K562 (cell line): Measurements from ENCODE around the gene ADM5. TPM values are rescaled to one million over a fixed set of nuclear protein-coding genes. Genes with fewer than 3 reads are reported as not detected.

Experiments used
- ELF4 ChIP-seq: fragments of 450-650 bp; formaldehyde crosslinking; IDR thresholded peaks from 2 replicates; pipeline ENCODE4 v1.4.0; 2022; ENCODE audit warnings: missing genetic modification characterization
- HMG20A ChIP-seq: fragments of 450-650 bp; formaldehyde crosslinking; conservative IDR thresholded peaks from 2 replicates; pipeline ENCODE4 v1.4.0; 2020; ENCODE audit warnings: mild to moderate bottlenecking, mixed read lengths
- KDM4B ChIP-seq, 2 experiments: fragments of 450-650 bp in 1 of 2; sonication (generic) in 1 of 2; IDR thresholded peaks; 2 replicates each; pipeline ENCODE4 v1.6.1; 2016 to 2017; ENCODE audit warnings: borderline replicate concordance in 2 of 2, antibody characterized with exemption in 1 of 2, low read depth in 1 of 2, mild to moderate bottlenecking in 1 of 2
- KLF13 ChIP-seq: fragments of 450-650 bp; IDR thresholded peaks from 2 replicates; pipeline ENCODE4 v1.6.1; 2016; ENCODE audit warnings: missing genetic modification characterization, low read depth, mild to moderate bottlenecking, missing compliant biosample characterization, moderate library complexity, borderline replicate concordance
- MCM2 ChIP-seq: fragments of 450-650 bp; IDR thresholded peaks from 2 replicates; pipeline ENCODE4 v1.6.1; 2017; ENCODE audit warnings: low read depth, mild to moderate bottlenecking
- NFE2 ChIP-seq: IDR thresholded peaks from 2 replicates; pipeline ENCODE4 v1.6.1; 2014; ENCODE audit warnings: antibody characterized with exemption, low read depth
- ZNF12 ChIP-seq: sonication (generic); formaldehyde crosslinking; IDR thresholded peaks from 2 replicates; pipeline ENCODE4 v1.4.0; 2020; ENCODE audit warnings: mild to moderate bottlenecking, missing genetic modification reagents
- ZNF175 ChIP-seq: fragments of 200-800 bp; sonication (Bioruptor generic); IDR thresholded peaks from 2 replicates; pipeline ENCODE4 v1.6.1; 2016; ENCODE audit warnings: low read depth, mild to moderate bottlenecking, missing genetic modification characterization, missing compliant biosample characterization
- polyA plus RNA-seq, 8 experiments: library from polyadenylated mRNA; depleted of rRNA in 4 of 8; stranded (reverse) in 5 of 8; unstranded in 3 of 8; fragments of >200 nt; fragmentation: Nextera tagmentation in 2 of 8; fragmentation: Illumina TruSeq in 1 of 8; extraction: Ambion mirVana in 2 of 8; extraction: Trizol in 1 of 8; gene quantifications; 2 replicates each; pipeline versions ENCODE4 v1.2.1 to v1.2.3, GENCODE V29; 2011 to 2014; ENCODE audit warnings: inconsistent platforms in 1 of 8, missing spikeins in 1 of 8
- total RNA-seq, 7 experiments: library from RNA; depleted of rRNA in 6 of 7; stranded (reverse); fragments of >200 nt in 6 of 7; fragmentation: Illumina TruSeq in 2 of 7; extraction: Trizol in 2 of 7; gene quantifications; 2 replicates each; pipeline versions ENCODE4 v1.2.1 to v1.2.3, GENCODE V29; 2011 to 2021; ENCODE audit warnings: low replicate concordance in 1 of 7
- TF ChIP-seq, protein P1 (sequence below), 2 experiments: fragments of 450-650 bp in 1 of 2; sonication (generic) in 1 of 2; formaldehyde crosslinking in 1 of 2; IDR thresholded peaks; 2 replicates each; pipeline versions ENCODE4 v1.7.1 to v1.9.0; 2016 to 2022; ENCODE audit warnings: inconsistent platforms in 1 of 2, mild to moderate bottlenecking in 1 of 2, missing genetic modification reagents in 1 of 2
- TF ChIP-seq, protein P2 (sequence below): sonication (generic); formaldehyde crosslinking; IDR thresholded peaks from 2 replicates; pipeline ENCODE4 v1.8.0; 2022; ENCODE audit warnings: mild to moderate bottlenecking, low read depth, missing genetic modification reagents
- TF ChIP-seq, protein P3 (sequence below): fragments of 450-650 bp; formaldehyde crosslinking; conservative IDR thresholded peaks from 2 replicates; pipeline ENCODE4 v1.4.0; 2022; ENCODE audit warnings: mild to moderate bottlenecking, missing genetic modification characterization
- TF ChIP-seq, protein P4 (sequence below), 2 experiments: IDR thresholded peaks; 2 replicates each; pipeline ENCODE4 v1.6.1; 2012; ENCODE audit warnings: improper control_type of control experiment in 2 of 2, low read depth in 2 of 2, low read length in 2 of 2, borderline replicate concordance in 1 of 2

Gene ADM5
- total and polyA plus RNA-seq, 9 of the 15 experiments (the other 6 are each of a cell fraction or from before 2014, with no cell fraction given): 0.13 to 8.4 (median 2.0) TPM; not detected in 1

DNA sequence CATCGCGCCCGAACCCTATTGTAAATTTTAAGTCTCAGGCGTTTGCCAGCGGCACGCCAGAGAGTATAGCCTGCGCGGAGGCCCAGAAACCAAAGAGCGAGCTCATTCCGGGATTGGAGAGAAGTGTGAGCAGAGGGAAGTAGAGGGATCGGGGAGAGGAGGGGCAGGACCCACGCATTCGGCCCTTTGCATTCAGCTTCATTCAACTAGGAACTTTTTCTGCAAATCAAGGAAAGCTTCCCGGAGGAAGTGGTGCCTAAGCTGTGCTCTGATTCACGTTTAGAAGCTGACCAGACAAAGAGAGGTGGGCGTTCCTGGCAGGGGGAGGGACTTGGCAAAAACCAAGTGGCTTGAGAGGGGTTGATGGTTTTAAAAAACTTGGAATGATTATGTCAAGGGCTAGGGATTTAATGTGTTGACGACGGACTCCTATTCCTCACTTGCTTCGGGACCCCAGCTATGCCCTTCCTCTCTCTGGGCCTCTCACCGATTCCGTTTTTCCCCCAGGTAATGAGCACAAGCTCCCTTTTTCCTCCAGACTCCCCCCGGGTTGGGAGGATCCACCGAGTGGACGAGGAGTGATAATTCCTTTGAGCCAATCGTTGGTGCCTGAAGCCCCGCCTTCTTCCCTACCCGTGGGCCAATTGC is 13.1 kb upstream of the ADM5 start (continued):
- TF ChIP-seq, protein P1, sequence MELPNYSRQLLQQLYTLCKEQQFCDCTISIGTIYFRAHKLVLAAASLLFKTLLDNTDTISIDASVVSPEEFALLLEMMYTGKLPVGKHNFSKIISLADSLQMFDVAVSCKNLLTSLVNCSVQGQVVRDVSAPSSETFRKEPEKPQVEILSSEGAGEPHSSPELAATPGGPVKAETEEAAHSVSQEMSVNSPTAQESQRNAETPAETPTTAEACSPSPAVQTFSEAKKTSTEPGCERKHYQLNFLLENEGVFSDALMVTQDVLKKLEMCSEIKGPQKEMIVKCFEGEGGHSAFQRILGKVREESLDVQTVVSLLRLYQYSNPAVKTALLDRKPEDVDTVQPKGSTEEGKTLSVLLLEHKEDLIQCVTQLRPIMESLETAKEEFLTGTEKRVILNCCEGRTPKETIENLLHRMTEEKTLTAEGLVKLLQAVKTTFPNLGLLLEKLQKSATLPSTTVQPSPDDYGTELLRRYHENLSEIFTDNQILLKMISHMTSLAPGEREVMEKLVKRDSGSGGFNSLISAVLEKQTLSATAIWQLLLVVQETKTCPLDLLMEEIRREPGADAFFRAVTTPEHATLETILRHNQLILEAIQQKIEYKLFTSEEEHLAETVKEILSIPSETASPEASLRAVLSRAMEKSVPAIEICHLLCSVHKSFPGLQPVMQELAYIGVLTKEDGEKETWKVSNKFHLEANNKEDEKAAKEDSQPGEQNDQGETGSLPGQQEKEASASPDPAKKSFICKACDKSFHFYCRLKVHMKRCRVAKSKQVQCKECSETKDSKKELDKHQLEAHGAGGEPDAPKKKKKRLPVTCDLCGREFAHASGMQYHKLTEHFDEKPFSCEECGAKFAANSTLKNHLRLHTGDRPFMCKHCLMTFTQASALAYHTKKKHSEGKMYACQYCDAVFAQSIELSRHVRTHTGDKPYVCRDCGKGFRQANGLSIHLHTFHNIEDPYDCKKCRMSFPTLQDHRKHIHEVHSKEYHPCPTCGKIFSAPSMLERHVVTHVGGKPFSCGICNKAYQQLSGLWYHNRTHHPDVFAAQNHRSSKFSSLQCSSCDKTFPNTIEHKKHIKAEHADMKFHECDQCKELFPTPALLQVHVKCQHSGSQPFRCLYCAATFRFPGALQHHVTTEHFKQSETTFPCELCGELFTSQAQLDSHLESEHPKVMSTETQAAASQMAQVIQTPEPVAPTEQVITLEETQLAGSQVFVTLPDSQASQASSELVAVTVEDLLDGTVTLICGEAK (IDR thresholded peaks at IDR 0.05): peak; percentile 29; the same call in 1 of the 2 replicates
- TF ChIP-seq, protein P1 (CRISPR knock-in tag; IDR thresholded peaks at IDR 0.05): no peak
- TF ChIP-seq ZNF175 (CRISPR knock-in tag) (no peak), HMG20A (CRISPR knock-in tag) (no peak), ZNF12 (CRISPR knock-in tag) (0 out of 2 replicates have a peak, but pooled peaks have one; percentile 18), MCM2 (no peak), KDM4B (IDR thresholded peaks at IDR 0.05; ENCODE audit: borderline replicate concordance in 2 of 2, low read depth in 1 of 2) (no peak), KLF13 (peak; percentile 89; the same call in 1 of the 2 replicates), ELF4 (CRISPR knock-in tag) (no peak), NFE2 (no peak)
- TF ChIP-seq, protein P2, sequence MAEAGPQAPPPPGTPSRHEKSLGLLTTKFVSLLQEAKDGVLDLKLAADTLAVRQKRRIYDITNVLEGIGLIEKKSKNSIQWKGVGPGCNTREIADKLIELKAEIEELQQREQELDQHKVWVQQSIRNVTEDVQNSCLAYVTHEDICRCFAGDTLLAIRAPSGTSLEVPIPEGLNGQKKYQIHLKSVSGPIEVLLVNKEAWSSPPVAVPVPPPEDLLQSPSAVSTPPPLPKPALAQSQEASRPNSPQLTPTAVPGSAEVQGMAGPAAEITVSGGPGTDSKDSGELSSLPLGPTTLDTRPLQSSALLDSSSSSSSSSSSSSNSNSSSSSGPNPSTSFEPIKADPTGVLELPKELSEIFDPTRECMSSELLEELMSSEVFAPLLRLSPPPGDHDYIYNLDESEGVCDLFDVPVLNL: no peak
- TF ChIP-seq, protein P3, sequence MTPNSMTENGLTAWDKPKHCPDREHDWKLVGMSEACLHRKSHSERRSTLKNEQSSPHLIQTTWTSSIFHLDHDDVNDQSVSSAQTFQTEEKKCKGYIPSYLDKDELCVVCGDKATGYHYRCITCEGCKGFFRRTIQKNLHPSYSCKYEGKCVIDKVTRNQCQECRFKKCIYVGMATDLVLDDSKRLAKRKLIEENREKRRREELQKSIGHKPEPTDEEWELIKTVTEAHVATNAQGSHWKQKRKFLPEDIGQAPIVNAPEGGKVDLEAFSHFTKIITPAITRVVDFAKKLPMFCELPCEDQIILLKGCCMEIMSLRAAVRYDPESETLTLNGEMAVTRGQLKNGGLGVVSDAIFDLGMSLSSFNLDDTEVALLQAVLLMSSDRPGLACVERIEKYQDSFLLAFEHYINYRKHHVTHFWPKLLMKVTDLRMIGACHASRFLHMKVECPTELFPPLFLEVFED (CRISPR knock-in tag): no peak
- TF ChIP-seq, protein P4, sequence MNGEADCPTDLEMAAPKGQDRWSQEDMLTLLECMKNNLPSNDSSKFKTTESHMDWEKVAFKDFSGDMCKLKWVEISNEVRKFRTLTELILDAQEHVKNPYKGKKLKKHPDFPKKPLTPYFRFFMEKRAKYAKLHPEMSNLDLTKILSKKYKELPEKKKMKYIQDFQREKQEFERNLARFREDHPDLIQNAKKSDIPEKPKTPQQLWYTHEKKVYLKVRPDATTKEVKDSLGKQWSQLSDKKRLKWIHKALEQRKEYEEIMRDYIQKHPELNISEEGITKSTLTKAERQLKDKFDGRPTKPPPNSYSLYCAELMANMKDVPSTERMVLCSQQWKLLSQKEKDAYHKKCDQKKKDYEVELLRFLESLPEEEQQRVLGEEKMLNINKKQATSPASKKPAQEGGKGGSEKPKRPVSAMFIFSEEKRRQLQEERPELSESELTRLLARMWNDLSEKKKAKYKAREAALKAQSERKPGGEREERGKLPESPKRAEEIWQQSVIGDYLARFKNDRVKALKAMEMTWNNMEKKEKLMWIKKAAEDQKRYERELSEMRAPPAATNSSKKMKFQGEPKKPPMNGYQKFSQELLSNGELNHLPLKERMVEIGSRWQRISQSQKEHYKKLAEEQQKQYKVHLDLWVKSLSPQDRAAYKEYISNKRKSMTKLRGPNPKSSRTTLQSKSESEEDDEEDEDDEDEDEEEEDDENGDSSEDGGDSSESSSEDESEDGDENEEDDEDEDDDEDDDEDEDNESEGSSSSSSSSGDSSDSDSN (IDR thresholded peaks at IDR 0.05; ENCODE audit: borderline replicate concordance in 1 of 2, low read depth in 2 of 2, low read length in 2 of 2): no peak
